Midbrain (tissue), 1 donor: ENCODE data around the gene HIBADH.
"Not testable (repeated sequence)": the region's sequence is repeated elsewhere in the genome, so short reads cannot be mapped to it uniquely, and the experiment has no call there.

Source experiments
- DNase-seq: peaks from one replicate; lab custom pipeline; 2025; lab: John Stamatoyannopoulos, UW

The HIBADH gene

DNA sequence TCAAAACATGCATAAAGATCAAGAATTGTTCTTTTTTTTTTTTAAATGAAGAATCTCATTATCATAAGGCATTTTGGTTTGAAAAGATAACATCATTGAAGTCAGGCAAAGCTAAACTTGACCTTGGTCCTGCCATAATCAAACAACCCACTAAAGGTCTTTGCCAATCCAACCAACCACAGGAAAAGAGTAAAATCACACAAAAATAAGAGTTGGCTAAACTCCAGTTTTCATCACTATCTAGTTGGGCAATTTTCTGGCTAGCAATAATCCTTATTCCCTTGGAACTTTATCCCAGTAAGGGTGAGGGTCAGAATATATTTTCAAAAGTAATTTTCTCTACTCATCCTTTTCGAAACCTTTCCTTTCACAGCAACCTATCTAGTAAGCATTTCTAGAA lies 62.4 kb downstream of the HIBADH start:
- DNase-seq: no peak

DNA sequence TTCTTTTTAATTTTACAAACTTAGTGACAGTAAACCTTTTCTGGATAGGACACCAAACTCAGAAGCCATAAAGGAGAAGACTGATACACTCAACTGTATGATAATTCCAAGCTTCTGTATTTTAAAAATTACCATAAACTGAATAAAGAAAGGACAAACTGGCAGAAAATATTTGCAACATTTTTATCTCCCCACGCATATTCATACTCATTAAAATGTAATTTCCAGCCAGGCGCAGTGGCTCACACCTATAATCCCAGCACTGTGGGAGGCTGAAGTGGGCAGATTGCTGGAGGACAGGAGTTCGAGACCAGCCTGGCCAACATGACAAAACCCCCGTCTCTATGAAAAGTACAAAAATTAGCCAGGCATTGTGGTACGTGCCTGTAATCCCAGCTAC lies 67.7 kb downstream of the HIBADH start:
- no peak for DNase-seq

DNA sequence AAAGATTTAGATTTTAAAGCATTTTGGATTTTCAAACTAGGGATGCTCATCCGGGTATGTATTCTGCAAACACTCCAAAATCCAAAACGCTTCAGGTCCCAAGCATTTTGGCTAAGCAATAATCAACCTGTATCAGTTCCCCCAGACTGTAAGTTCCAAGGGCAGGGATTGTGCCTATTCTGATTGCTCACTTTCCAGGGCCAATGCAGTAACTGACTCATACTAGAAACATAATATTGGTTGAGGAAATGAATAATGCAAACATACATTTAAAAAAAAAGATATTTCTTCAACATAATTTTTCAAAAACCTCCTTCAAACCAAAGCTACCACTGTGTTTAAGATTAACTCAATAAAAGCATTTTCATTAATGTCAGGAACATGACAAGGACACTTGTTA lies 69.5 kb downstream of the HIBADH start:
- no peak for DNase-seq

DNA sequence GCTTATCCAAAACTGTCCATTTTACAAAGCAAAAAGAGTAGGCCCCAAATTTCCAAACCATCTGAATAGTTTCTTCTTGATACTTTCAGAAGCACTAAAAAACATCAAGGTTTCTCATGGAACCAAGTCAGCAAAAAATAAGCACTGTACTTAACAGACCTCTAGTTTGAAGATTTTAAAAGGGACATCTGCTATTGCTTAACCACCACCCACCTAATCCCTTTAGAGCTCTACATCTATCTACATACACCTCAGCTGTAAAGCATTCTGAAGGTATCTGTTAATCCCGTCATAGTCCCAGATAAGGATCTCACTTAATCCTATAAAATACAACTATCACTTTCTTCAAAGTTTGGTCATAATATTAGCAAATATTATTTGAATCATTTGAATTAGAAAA lies 72.3 kb downstream of the HIBADH start:
- no peak for DNase-seq

DNA sequence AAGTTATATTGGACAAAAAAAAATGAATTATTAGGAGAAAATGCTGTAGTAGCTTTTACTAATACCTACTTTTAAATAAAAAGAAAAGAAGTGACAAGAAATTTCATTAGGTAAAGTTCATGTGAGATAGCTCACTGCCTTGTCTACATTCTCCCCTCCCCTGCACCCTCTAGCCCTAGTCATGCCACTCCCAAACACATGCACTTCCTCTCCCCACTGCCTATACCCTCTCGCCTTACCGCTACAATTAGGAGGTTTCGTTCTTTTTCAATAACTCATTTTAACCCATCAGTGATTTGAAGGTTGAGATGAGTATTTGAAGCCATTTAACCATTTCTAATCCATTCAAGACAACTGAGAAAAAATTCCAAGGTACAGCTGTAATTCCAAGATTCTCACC lies 75.3 kb downstream of the HIBADH start:
- no peak for DNase-seq

DNA sequence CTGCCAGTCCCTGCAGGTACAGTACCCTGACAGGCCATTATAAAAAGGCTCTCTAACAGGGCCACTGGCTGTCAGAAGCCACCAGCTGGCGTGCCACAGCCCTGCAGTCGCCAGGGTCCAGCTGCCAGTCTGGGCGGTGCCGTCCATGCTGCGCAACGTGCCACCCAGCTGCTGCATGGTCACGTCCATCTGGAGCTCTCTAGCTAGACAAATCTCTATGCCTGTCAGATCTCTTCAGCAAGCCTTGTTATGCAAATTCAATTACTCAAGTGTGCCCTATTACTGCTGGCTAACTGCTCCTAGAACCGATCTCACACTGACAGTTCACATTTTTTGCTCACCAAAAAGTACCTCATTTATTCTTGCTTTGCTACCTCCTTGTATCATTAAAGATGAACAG lies 75.9 kb downstream of the HIBADH start:
- peak; percentile 28 for DNase-seq

DNA sequence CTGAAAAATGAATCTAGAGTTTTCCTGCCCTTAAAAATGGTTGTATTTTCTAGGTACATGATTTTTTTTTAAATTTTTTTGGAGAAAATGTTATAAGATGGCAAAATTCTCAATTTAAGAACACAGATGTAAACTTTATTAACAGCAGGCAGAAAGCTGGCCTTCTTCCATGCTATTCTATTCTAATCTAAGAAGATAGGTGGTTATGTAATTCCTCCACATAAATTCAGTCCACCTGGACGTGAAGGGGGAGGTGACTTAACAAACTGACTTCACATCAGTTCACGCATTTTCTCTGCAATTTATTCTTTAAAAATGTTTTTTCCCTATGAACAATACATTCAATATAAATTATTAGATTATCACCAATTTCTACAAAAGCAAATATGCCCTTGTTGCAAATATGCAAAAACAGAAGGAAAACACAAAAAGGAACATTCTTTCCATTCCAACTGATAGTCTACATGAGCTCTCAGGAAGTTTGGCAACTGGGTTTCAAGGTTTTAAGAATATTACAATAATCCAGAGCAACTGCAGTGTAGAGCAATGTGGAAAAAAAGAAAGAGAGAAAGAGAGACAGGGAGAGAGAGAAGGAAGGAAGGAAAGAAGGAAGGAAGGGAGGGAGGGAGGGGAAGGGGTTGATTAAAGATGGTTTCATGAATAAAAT lies 76.8 kb downstream of the HIBADH start:
- DNase-seq: no peak

DNA sequence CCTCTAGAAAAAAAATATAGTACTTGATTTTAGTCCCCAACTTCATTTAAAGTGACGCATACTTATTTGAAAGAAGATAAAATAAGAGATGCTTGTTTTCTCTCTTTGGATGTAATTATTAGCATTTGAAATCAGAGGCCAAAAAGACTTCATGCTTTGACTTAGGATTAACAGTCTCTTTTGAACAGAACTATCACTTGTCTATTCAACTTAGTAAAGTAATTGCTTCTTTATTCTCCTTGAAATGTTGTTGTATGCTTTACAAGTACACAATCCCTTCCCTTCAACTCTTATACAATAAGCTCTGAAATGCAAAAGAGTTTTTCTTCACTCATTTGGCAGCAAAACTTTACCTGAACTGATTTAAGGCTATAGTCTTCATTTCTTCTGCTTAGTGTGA lies 80.8 kb downstream of the HIBADH start:
- DNase-seq: no peak

DNA sequence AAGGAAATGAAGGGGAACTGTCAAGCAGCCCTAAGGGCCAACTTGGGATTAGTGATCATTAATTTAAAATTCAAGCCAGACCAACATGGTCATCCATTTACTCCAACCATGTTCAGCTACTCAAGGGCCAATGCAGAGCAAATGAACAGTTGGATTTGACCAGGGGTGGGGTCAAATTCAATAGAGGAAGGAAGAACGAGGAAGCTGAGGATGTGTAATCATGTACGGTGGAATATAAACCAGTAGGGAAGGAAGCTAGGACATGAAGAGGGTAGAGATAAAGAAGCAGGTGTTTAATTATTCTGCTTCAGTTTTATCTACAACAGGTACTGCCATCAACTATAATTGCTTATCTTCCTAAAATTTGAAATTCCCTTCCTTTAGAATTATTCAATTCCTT lies 81.6 kb downstream of the HIBADH start:
- no peak for DNase-seq

DNA sequence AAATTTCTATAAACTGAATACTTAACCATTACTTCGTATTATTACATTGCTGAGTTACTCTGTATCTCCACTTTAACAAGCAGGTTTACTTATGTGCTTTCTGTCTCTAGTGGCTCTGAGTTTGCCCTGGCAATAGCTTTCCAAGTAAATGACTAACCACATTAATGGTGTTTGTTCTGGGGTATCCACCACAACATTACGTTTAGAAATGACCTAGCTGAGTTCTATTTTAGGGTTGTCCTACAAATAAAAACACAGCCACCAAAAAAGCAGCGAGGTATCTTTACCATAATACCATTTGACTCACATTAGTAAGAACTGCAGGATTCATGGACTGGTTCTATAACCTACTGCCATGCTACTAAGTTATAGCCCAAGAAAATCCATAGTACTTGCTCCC lies 83.1 kb downstream of the HIBADH start:
- DNase-seq: no peak

DNA sequence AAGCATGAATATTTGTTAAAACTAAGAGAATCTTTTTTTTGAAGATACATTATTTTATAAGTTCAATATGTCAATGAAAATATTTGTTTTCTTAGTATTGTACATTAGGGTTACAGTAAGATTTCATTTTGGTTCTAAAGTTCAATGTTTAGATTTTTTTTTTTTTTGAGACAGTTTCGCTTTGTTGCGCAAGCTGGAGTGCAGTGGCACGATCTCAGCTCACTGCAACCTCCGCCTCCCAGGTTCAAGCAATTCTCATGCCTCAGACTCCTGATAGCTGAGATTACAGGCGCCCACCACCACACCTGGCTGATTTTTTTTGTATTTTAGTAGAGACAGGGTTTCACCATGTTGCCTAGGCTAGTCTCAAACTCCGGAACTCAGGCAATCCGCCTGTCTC lies 84.5 kb downstream of the HIBADH start:
- DNase-seq: not testable (repeated sequence)

DNA sequence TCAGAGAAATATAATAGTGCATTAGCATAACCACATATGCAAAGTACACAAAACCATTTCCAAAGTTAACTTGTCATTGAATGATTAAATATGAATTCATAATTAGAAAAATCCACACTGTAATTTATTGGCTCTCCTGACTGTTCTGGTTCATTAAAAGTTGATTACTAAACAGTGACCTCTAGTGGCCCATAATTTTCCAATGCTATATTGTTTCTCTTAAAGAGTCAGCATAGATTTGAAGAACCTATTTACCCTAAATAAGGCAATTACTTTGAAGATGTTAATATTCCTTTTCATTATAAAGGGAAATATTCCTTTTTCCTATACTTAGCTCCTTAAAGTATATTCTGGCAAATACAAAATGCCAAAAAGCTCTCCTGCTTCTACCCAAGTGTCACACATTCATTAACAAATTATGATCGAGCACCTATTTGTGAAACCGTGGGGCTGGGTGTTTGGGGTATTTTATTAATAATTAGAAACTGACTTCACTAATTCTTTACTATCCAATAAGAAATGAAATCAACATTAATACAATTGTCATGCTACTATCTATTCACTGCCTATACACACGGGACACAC lies 86.2 kb downstream of the HIBADH start:
- DNase-seq: peak; percentile 47

DNA sequence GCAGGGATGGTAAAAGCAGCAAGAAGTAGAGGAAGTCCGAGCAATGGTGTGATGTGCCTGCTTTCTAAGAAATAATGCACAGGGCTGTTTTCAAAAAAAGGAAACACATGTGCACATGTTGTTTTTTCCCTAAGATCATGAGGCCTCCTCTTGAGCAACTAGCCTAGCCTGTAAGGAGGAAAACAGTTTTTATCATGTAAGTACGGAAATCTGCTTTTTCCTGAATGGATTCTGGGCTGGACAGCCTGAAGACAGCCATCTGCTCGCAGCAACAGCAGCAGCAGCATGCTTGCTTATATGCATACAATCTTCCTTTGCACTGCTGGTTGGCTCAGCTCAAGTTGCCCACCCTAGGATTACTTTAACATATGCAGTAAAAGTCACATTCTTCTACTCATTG lies 87.1 kb downstream of the HIBADH start:
- DNase-seq: no peak

DNA sequence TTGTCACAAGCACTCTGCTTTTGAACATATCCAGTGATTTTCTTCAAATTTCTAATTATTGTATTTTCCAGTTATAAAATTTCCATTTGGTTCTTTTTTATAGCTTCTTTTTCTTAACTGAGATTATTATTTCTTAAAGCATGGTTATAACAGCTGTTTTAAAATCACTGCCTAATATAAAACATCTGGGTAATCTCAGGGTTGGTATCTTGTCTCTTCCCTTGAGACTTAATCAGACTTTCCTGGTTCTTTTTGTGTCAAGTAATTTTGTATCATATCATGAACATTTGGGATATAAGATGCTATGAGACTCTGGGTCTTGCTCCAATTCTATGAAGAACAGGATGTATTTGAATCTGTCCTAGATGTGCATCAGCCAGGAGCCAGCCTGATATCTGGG lies 93.6 kb downstream of the HIBADH start:
- DNase-seq: no peak

DNA sequence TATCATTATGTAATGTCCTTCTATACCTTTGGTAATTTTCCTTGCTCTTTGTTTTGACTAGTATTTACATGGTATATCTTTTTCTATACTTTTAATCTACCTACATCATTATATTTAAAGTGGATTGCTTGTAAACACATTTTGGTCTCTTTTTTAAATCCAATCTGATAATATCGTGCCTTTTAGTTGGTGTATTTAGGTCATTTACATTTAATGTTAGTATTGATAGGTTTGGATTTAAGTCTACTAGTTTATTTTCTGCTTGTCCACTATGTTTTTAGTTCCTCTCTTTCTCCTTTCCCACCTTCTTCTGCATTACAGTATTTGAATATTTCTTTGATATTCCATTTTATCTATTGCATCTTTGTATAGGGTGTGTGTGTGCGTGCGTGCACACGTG lies 95.4 kb downstream of the HIBADH start:
- DNase-seq: no peak

DNA sequence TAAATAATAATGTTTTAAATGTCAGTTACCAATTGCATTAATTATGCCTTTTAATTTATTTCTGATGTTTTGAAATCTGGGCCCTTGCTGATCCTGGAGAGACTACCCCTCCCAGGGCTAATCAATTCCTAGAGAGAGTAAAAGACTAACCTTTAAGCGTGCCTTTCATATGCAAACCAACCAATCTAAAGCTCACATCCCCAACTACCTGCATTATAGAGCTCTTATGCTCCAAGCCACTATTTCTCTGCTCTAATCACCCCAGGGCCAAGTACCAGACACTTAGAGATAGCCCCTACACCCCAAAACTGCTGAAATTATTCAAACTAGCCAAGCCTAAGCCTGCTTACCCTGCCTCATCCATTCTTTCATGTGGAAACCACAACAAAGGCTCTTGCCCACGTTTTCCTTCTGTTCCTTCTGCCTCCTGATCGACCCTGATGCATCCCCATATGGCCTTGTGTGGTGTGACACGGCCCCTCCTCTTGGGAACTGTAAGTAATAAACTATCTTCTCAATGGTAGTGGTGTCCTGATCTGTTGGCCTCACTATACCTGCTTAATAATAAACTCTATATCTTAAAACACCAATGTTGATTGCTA lies 97.7 kb downstream of the HIBADH start:
- no peak for DNase-seq

DNA sequence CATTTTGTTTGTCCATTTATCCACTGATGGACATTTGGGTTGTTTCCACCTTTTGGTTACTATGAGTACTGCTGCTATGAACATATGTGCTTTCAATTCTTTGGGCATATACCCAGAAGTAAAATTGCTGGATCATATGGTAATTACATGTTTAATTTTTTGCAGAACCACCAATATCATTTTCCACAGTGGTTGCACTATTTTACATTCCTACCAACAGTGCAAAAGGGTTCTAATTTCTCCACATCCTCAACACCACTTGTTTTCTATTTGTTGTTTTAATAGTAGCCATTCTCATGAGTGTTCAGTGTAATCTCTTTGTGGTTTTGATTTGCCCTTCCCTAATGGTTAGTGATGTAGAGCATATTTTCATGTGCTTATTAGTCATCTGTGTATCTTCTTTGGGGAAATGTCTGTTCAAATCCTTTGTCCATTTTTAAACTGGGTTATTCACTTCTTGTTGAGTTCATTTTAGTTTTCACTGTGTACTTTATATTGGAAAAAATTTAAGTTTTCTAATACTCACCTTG lies 101.9 kb downstream of the HIBADH start:
- DNase-seq: no peak

DNA sequence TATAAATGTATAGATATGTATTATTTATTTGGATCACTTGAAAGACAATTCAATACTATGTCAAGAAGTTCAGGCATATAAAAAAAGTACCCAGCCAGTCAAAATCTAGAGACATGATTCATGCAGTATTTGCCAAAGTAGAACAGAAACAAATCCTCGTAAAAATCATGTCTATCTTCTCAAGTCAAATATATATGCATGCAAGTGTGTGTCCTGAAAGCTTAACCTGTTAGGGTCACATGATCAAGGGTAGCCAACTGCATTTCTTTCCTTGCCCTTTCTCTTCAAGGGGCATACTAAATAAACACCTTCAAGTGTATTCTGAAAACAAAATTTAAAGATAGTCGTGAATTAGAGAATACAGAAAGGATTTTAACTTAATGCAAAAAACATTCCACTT lies 107.0 kb downstream of the HIBADH start:
- DNase-seq: no peak

DNA sequence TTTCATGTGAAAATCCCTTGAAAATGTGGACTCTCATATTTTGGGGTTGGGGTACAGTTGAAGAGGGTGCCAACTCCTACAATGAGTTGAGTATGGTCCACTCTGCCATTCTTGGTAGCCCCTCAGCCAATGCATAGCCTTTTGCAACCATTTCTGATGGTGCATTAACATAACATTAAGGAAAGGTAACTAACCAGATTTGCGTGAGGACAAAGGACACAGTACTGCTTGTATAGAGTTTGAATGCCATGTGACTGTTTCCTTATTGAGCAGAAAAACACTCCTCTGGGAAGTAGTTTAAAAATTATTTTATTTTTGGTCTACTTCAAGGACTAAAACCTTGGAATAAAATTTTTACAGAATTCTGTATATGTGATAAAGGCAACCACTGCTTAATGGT lies 107.9 kb downstream of the HIBADH start:
- DNase-seq: no peak

DNA sequence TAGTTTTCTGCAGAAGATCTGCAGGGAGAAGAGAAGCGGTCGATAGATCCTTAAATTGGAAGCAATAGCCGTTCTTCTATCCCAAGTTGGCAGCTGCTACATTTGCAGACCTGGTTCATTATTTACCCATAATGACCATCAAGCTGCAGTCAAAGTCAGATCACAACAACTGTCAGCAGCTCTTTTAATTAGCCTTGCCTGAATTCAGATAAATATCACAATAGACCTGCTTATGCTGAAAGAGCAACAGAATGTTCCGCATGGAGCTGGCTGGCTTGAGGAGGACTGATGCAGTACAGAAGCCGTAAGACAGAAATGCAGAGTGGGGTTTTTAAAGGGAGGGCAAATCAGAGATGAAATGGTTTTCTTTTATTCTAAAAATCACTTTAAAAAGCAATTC lies 109.4 kb downstream of the HIBADH start:
- peak; percentile 11 for DNase-seq

DNA sequence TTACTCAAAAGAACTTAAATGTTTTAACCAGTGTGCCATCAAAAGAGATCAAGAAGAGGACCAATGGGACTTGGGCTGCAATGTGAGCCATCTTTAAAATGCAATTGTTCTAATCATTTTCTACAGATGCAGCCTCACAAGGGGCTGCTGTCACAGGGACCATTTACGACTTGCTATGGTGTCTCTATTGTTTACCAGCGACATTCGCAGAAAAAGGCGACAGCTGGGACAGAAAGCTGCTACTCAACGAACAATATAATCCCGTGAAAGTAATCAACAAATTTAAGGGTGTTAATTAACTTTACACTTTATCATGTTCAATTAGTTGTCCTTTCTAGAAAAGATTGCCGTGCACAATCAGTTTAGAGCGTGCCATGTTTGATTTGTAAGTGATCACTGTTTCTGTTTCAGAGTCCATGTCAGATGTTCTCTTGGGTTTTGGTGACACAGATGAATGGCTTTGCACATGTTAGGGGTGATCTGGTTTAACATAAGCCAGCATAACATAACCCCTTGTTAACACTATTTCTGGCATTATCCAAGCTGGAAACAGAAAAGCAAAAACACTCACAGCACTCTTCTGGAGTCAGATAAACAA lies 110.8 kb downstream of the HIBADH start:
- peak; percentile 30 for DNase-seq

DNA sequence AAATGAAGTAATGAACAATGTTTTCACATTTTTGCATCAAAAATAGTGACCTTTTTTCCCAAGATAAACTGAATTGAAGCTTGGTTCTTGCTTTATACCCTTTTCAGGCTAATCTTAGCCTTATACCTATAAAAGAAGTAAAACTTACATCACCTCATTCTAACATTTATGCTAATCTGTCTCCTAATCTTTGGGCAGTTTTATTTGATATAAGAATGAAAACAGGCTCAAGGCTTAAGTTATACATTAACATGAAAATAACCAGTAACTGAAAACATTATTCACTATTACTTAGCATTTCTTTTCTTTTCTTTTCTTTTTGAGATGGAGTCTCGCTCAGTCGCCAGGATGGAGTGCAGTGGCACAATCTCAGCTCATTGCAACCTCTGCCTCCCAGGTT lies 113.1 kb downstream of the HIBADH start:
- DNase-seq: no peak

DNA sequence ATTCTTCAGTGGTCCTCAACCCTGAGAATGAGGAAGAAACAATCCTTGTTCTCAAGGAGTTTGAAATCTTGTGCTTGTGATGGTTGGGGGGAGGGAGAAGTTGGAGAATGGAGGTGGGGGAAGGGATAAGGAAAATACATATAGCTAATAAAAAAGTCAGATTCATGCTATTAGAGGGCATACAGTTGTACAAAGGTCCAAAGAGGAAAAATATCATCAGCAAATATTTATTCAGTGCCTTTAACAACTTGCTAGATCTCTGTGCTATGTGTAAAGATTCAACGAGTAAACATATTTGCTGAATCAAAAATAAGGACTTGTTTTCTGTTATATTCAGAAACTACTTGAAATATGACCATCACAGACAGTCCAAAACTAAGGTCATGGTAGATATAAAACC lies 114.4 kb downstream of the HIBADH start:
- DNase-seq: no peak
